AG04449 (cell line): ENCODE results near the gene FRMD5.
A peak's percentile ranks its signal among the peaks of the same experiment; 100 is the strongest.

Experiments
- CTCF ChIA-PET: fragments of 350-600 bp; formaldehyde crosslinking; extraction: SDS; loops from one replicate; lab custom pipeline; 2021; ENCODE audit warnings: antibody characterized with exemption; lab: Yijun Ruan, JAX
- POLR2A ChIA-PET: fragments of 400-600, 350-600 bp; formaldehyde crosslinking; extraction: SDS; loops from one replicate; lab custom pipeline; 2020; ENCODE audit warnings: antibody characterized with exemption, inconsistent platforms; lab: Yijun Ruan, JAX
- DNase-seq: peaks from one replicate; pipeline ENCODE4 v3.0.0-alpha.2; 2010; ENCODE audit warnings: low read depth, low spot score
- H3K4me3 ChIP-seq: 2 replicates; pipeline ENCODE4 v1.5.1; 2011; ENCODE audit warnings: low read depth, mild to moderate bottlenecking, control low read depth, low read length
- CTCF ChIP-seq: IDR thresholded peaks from one replicate; pipeline ENCODE4 v1.5.1; 2011; ENCODE audit warnings: mild to moderate bottlenecking, moderate library complexity, low read length, control low read depth, inconsistent platforms; ENCODE audit not compliant: insufficient read depth; ENCODE audit errors: missing control alignments

FRMD5 gene

GRCh38 chr15:44101286-44101685 lies 93.8 kb downstream of the FRMD5 start:
- POLR2A ChIA-PET: interaction anchor here (0.5 kb wide), 1 partner anchor 26 kb away, joined by 3 read pairs; no protein-coding TSS in a partner anchor
- TF ChIP-seq CTCF: no peak
- DNase-seq: no peak
- H3K4me3 ChIP-seq: no peak overlapping the region
- CTCF ChIA-PET: interaction anchor here (1.1 to 2.4 kb wide), 4 partner anchors 9 to 118 kb away, joined by 4 to 10 read pairs (median 5); no protein-coding TSS in a partner anchor

GRCh38 chr15:44099671-44100070 lies 95.4 kb downstream of the FRMD5 start:
- no peak for TF ChIP-seq CTCF
- CTCF ChIA-PET: interaction anchor here (1.0 to 2.4 kb wide), 3 partner anchors 33 to 194 kb away, joined by 3 to 10 read pairs (median 6); no protein-coding TSS in a partner anchor
- DNase-seq: peak; percentile 34
- POLR2A ChIA-PET: no interaction called here
- H3K4me3 ChIP-seq: no peak overlapping the region

GRCh38 chr15:44097552-44097951 lies 97.5 kb downstream of the FRMD5 start:
- CTCF ChIA-PET: interaction anchor here (1.7 kb wide), 1 partner anchor 194 kb away, joined by 4 read pairs; no protein-coding TSS in a partner anchor
- POLR2A ChIA-PET: no interaction called here
- no peak overlapping the region for H3K4me3 ChIP-seq
- no peak for TF ChIP-seq CTCF
- no peak for DNase-seq

- no peak for DNase-seq
- ChIA-PET POLR2A (no interaction called here), CTCF (interaction anchor here (1.6 to 1.7 kb wide), 2 partner anchors 123 to 193 kb away, joined by 3 to 4 read pairs; no protein-coding TSS in a partner anchor)
- no peak for TF ChIP-seq CTCF
- no peak overlapping the region for H3K4me3 ChIP-seq
These were observed 98.5 kb downstream of the FRMD5 start for GRCh38 chr15:44096596-44096995.

GRCh38 chr15:44094781-44095180 lies 100.3 kb downstream of the FRMD5 start:
- ChIA-PET POLR2A (interaction anchor here (0.6 kb wide), 1 partner anchor 60 kb away, joined by 5 read pairs; no protein-coding TSS in a partner anchor), CTCF (interaction anchor here (1.6 to 2.9 kb wide), 2 partner anchors 28 to 125 kb away, joined by 3 to 8 read pairs; no protein-coding TSS in a partner anchor)

More at GRCh38 chr15:44094781-44095180, 100.3 kb downstream of the FRMD5 start:
- TF ChIP-seq CTCF: no peak
- H3K4me3 ChIP-seq: no peak overlapping the region
- no peak for DNase-seq
